ENCODE results near the gene KRT23.

GRCh38 chr17:40909755-40910154 lies 27.7 kb downstream of the KRT23 start:
- TF ChIP-seq PML (IDR thresholded peaks at IDR 0.05; ENCODE audit: low read length) (no peak), SRSF3 (IDR thresholded peaks at IDR 0.05; ENCODE audit: insufficient read depth, low read length) (no peak), TCF3 (CRISPR knock-in tag; IDR thresholded peaks at IDR 0.05) (no peak), JUNB (CRISPR knock-in tag; conservative IDR thresholded peaks at IDR 0.05) (no peak), FOXO4 (CRISPR knock-in tag; IDR thresholded peaks at IDR 0.05) (no peak), ZNF655 (CRISPR knock-in tag; IDR thresholded peaks at IDR 0.05) (no peak), NFYB (IDR thresholded peaks at IDR 0.05; ENCODE audit: extremely low read depth, insufficient read length) (no peak), EP300 (IDR thresholded peaks at IDR 0.05; ENCODE audit: low read length) (no peak), ZNF384 (IDR thresholded peaks at IDR 0.05; ENCODE audit: low read depth, low read length) (no peak), FOXA1 (IDR thresholded peaks at IDR 0.05; ENCODE audit: borderline replicate concordance) (no peak), ZNF274 (IDR thresholded peaks at IDR 0.05; ENCODE audit: borderline replicate concordance, low read depth, low read length) (no peak)

All from K562 (cell line).